HG03196 (cell line): ENCODE measurements around the gene AATK.

ENCODE experiments used
- ATAC-seq: cut with Tn5 transposase; IDR thresholded peaks from one replicate; pipeline ENCODE4 v1.9.1; 2021; ENCODE audit not compliant: unreplicated experiment

The AATK gene

GRCh38 chr17:81195941-81196495, 30.0 kb upstream of the AATK start:
- ATAC-seq, result no peak

- no peak for ATAC-seq
Measured at GRCh38 chr17:81194941-81195901, 29.2 kb upstream of the AATK start.

- no peak for ATAC-seq
Measured at GRCh38 chr17:81194225-81194760, 28.3 kb upstream of the AATK start.

- ATAC-seq, result no peak
Measured at GRCh38 chr17:81193470-81194224, 27.6 kb upstream of the AATK start.

GRCh38 chr17:81193051-81193410, 27.0 kb upstream of the AATK start:
- ATAC-seq, result no peak

GRCh38 chr17:81192386-81193050, 26.5 kb upstream of the AATK start:
- ATAC-seq, result no peak

- ATAC-seq, result no peak
Measured at GRCh38 chr17:81191646-81192045, 25.6 kb upstream of the AATK start.

- no peak for ATAC-seq
Measured at GRCh38 chr17:81191116-81191515, 25.1 kb upstream of the AATK start.

GRCh38 chr17:81190591-81190990, 24.6 kb upstream of the AATK start:
- no peak for ATAC-seq

GRCh38 chr17:81189670-81190530, 23.9 kb upstream of the AATK start:
- ATAC-seq, result no peak

- ATAC-seq, result no peak
Measured at GRCh38 chr17:81189016-81189415, 23.0 kb upstream of the AATK start.

GRCh38 chr17:81188491-81188840, 22.4 kb upstream of the AATK start:
- no peak for ATAC-seq

GRCh38 chr17:81187586-81188490, 21.8 kb upstream of the AATK start:
- no peak for ATAC-seq

- ATAC-seq, result no peak
Measured at GRCh38 chr17:81187120-81187519, 21.1 kb upstream of the AATK start.

GRCh38 chr17:81186203-81186602, 20.2 kb upstream of the AATK start:
- no peak for ATAC-seq

- no peak for ATAC-seq
Measured at GRCh38 chr17:81184555-81184954, 18.5 kb upstream of the AATK start.

GRCh38 chr17:81183807-81184206, 17.8 kb upstream of the AATK start:
- no peak for ATAC-seq

GRCh38 chr17:81183316-81183715, 17.3 kb upstream of the AATK start:
- ATAC-seq, result no peak

- ATAC-seq, result no peak
Measured at GRCh38 chr17:81182596-81182995, 16.6 kb upstream of the AATK start.
